B cell (primary cell): ENCODE data around the gene GUCY2D. TPM values are rescaled to one million over a fixed set of nuclear protein-coding genes. Genes with fewer than 3 reads are reported as not detected.

Experiments
- ATAC-seq: fragments of 200-7000 bp; cut with Tn5 transposase; one replicate; pipeline ENCODE4 v1.10.0; 2021; ENCODE audit warnings: low read depth, mild to moderate bottlenecking, moderate number of reproducible peaks, moderate library complexity
- CTCF ChIA-PET: fragments of 350-600 bp; sonication (Branson Sonifier 250); formaldehyde crosslinking; loops from one replicate; lab custom pipeline; 2021; ENCODE audit warnings: antibody characterized with exemption, inconsistent platforms; lab: Charles Lee
- POLR2A ChIA-PET: fragments of 350-600 bp; sonication (Branson Sonifier 250); formaldehyde crosslinking; loops from one replicate; lab custom pipeline; 2021; ENCODE audit warnings: antibody characterized with exemption; lab: Charles Lee
- DNase-seq: peaks from one replicate; pipeline ENCODE4 v3.0.0; 2013
- H2AFZ ChIP-seq: 2 replicates; pipeline ENCODE4 v1.6.1; 2012; ENCODE audit warnings: mild to moderate bottlenecking, low read depth, low read length; ENCODE audit not compliant: insufficient read depth, poor library complexity, severe bottlenecking
- H3K27ac ChIP-seq, 2 donors: 1 replicate in 1 of 2; 2 replicates in 1 of 2; pipeline ENCODE4 v1.5.1; 2012 to 2013; ENCODE audit warnings: low read length in 2 of 2, mild to moderate bottlenecking in 2 of 2, moderate library complexity in 1 of 2
- H3K27me3 ChIP-seq, 4 experiments: fragments of 200-600 bp in 1 of 4; sonication (generic) in 1 of 4; replicated peaks in 1 of 4; 1 replicate in 2 of 4; 2 replicates in 2 of 4; pipeline versions ENCODE4 v1.6.1 to v1.7.0; 2013 to 2016; ENCODE audit warnings: low read length in 3 of 4, mild to moderate bottlenecking in 2 of 4, mixed read lengths in 1 of 4, moderate library complexity in 1 of 4; ENCODE audit not compliant: insufficient read depth in 4 of 4, control insufficient read depth in 3 of 4; ENCODE audit errors: control extremely low read depth in 1 of 4
- H3K36me3 ChIP-seq, 2 experiments: replicated peaks in 1 of 2; 1 replicate in 1 of 2; 2 replicates in 1 of 2; pipeline versions ENCODE4 v1.6.1 to v1.7.1; 2013; ENCODE audit warnings: low read length in 1 of 2; ENCODE audit not compliant: insufficient read depth in 2 of 2, control insufficient read depth in 1 of 2; ENCODE audit errors: control extremely low read depth in 1 of 2, extremely low read depth in 1 of 2
- H3K4me1 ChIP-seq, 2 donors: fragments of 200-600 bp in 1 of 2; sonication (generic) in 1 of 2; 1 replicate in 1 of 2; 2 replicates in 1 of 2; pipeline versions ENCODE4 v1.5.1 to v1.6.1; 2013 to 2017; ENCODE audit warnings: low read length in 2 of 2; ENCODE audit not compliant: control insufficient read depth in 2 of 2, insufficient read depth in 2 of 2
- H3K4me2 ChIP-seq: replicated peaks from 2 replicates; pipeline ENCODE3; 2012; ENCODE audit warnings: mild to moderate bottlenecking, low read depth, low read length; ENCODE audit not compliant: poor library complexity, severe bottlenecking
- H3K4me3 ChIP-seq, 5 experiments: fragments of 200-600 bp in 1 of 5; sonication (generic) in 1 of 5; 1 replicate in 3 of 5; 2 replicates in 2 of 5; pipeline versions ENCODE4 v1.5.1 to v1.7.0; 2011 to 2016; ENCODE audit warnings: low read length in 4 of 5, mild to moderate bottlenecking in 4 of 5, low read depth in 2 of 5, control low read depth in 1 of 5, moderate library complexity in 1 of 5; ENCODE audit not compliant: insufficient read depth in 1 of 5; ENCODE audit errors: control extremely low read depth in 1 of 5, extremely low read depth in 1 of 5
- H3K79me2 ChIP-seq: fragments of 200-600 bp; sonication (generic); one replicate; pipeline ENCODE4 v1.6.0; 2016; ENCODE audit warnings: low read length; ENCODE audit not compliant: control insufficient read depth, insufficient read depth
- H3K9ac ChIP-seq: fragments of 200-600 bp; sonication (generic); 2 replicates; pipeline ENCODE4 v1.6.1; 2017; ENCODE audit warnings: mild to moderate bottlenecking, low read length, moderate library complexity
- H3K9me3 ChIP-seq, 3 donors: one replicate each; pipeline versions ENCODE4 v1.6.1 to v1.7.1; 2013; ENCODE audit warnings: low read length in 2 of 3; ENCODE audit not compliant: control insufficient read depth in 2 of 3, insufficient read depth in 1 of 3; ENCODE audit errors: control extremely low read depth in 1 of 3
- H4K20me1 ChIP-seq: 2 replicates; pipeline ENCODE4 v1.6.0; 2012; ENCODE audit warnings: mild to moderate bottlenecking, low read length; ENCODE audit not compliant: insufficient read depth, control insufficient read depth, poor library complexity, severe bottlenecking
- H3K27ac Mint-ChIP-seq: one replicate; pipeline ENCODE4 v1.8.0; 2021; ENCODE audit warnings: mixed read lengths
- H3K27me3 Mint-ChIP-seq: one replicate; pipeline ENCODE4 v1.8.0; 2021; ENCODE audit warnings: mixed read lengths
- H3K4me1 Mint-ChIP-seq: one replicate; pipeline ENCODE4 v1.8.0; 2021; ENCODE audit warnings: mixed read lengths
- H3K4me3 Mint-ChIP-seq: one replicate; pipeline ENCODE4 v1.8.0; 2021; ENCODE audit warnings: mixed read lengths
- H3K9me3 Mint-ChIP-seq: one replicate; pipeline ENCODE4 v1.8.0; 2022; ENCODE audit warnings: mixed read lengths; ENCODE audit not compliant: insufficient read depth
- EZH2 ChIP-seq: IDR thresholded peaks from 2 replicates; pipeline ENCODE4 v1.6.1; 2012; ENCODE audit warnings: borderline replicate concordance, low read depth, mild to moderate bottlenecking, moderate library complexity, low read length; ENCODE audit not compliant: insufficient read depth, poor library complexity, severe bottlenecking
- WGBS: methylation state at CpG from one replicate; pipeline ENCODE4 v1.1.5; 2013; ENCODE audit warnings: missing lambda C conversion rate; ENCODE audit not compliant: insufficient coverage; 5-methylcytosine and 5-hydroxymethylcytosine counted together
- intact Hi-C: fragments of 100-400 bp; cut with micrococcal nuclease; formaldehyde crosslinking; loops from one replicate; pipeline ENCODE4 v1.10.0; 2022
- polyA plus RNA-seq: library from polyadenylated mRNA; depleted of rRNA; stranded (reverse); fragments of >200 nt; gene quantifications from 2 replicates; pipeline ENCODE4 v1.2.3, GENCODE V29; 2012
- total RNA-seq, 2 donors: library from RNA; stranded (reverse); fragments of 120-200 nt in 1 of 2; gene quantifications; 1 replicate in 1 of 2; 2 replicates in 1 of 2; pipeline versions ENCODE4 v1.2.3 to v1.2.4, GENCODE V29; 2013 to 2022
- TF ChIP-seq, protein P1 (sequence below): fragments of 200-600 bp; IDR thresholded peaks from one replicate; pipeline ENCODE4 v1.8.0; 2022; ENCODE audit warnings: antibody characterized with exemption, mild to moderate bottlenecking

GUCY2D gene
- total and polyA plus RNA-seq, 2 donors (not counting 1 experiment from before 2014, with no cell fraction given): not detected

GRCh38 chr17:8063761-8064534 is 61.5 kb downstream of the GUCY2D start:
- H3K4me2 ChIP-seq: no peak overlapping the region
- no peaks in the 10 kb centered on the region for H3K79me2 ChIP-seq
- no peaks in the 10 kb centered on the region for H3K36me3 ChIP-seq
- Mint-ChIP-seq H3K4me3 (no peak overlapping the region), H3K27me3 (peaks cover 48% of the 10 kb centered on the region), H3K27ac (no peak overlapping the region), H3K9me3 (no peaks in the 10 kb centered on the region), H3K4me1 (peaks cover 1% of the 10 kb centered on the region)
- H3K27ac ChIP-seq: no peak overlapping the region
- no peak for ATAC-seq
- TF ChIP-seq, protein P1, sequence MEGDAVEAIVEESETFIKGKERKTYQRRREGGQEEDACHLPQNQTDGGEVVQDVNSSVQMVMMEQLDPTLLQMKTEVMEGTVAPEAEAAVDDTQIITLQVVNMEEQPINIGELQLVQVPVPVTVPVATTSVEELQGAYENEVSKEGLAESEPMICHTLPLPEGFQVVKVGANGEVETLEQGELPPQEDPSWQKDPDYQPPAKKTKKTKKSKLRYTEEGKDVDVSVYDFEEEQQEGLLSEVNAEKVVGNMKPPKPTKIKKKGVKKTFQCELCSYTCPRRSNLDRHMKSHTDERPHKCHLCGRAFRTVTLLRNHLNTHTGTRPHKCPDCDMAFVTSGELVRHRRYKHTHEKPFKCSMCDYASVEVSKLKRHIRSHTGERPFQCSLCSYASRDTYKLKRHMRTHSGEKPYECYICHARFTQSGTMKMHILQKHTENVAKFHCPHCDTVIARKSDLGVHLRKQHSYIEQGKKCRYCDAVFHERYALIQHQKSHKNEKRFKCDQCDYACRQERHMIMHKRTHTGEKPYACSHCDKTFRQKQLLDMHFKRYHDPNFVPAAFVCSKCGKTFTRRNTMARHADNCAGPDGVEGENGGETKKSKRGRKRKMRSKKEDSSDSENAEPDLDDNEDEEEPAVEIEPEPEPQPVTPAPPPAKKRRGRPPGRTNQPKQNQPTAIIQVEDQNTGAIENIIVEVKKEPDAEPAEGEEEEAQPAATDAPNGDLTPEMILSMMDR: no peak
- no peak for TF ChIP-seq EZH2
- H3K9me3 ChIP-seq: peaks cover 0 to 3% (median 0%) of the 10 kb centered on the region in 3 donors
- CTCF ChIA-PET: no interaction called here
- H2AFZ ChIP-seq: no peak overlapping the region
- no peaks in the 10 kb centered on the region for H4K20me1 ChIP-seq
- peaks cover 0 to 50% (median 23%) of the 10 kb centered on the region in 4 experiments for H3K27me3 ChIP-seq
- intact Hi-C loops: loop anchor here (10.0 kb wide), 1 partner anchor 1461 kb away; no protein-coding TSS in a partner anchor
- no peak for DNase-seq
- POLR2A ChIA-PET: interaction anchor here (0.6 kb wide), 1 partner anchor 74 kb away, joined by 4 read pairs; no protein-coding TSS in a partner anchor
- H3K4me3 ChIP-seq: no peak overlapping the region
- H3K9ac ChIP-seq: no peak overlapping the region
- WGBS: 11% methylated on average over 3 of the region's 28 CpGs
- no peaks in the 10 kb centered on the region for H3K4me1 ChIP-seq

GRCh38 chr17:8064561-8065019 is 62.2 kb downstream of the GUCY2D start:
- WGBS: 100% methylated on average over 1 of the region's 6 CpGs
- Histone ChIP-seq H4K20me1 (no peaks in the 10 kb centered on the region), H3K27ac (no peak overlapping the region), H3K4me3 (no peak overlapping the region), H3K36me3 (no peaks in the 10 kb centered on the region), H2AFZ (no peak overlapping the region), H3K9ac (no peak overlapping the region), H3K79me2 (no peaks in the 10 kb centered on the region), H3K4me1 (no peaks in the 10 kb centered on the region), H3K27me3 (peaks cover 0 to 43% (median 20%) of the 10 kb centered on the region in 4 experiments), H3K9me3 (peaks cover 0 to 3% (median 0%) of the 10 kb centered on the region in 3 donors), H3K4me2 (no peak overlapping the region)
- DNase-seq (no peak), ATAC-seq (no peak)
- H3K9me3 Mint-ChIP-seq: no peaks in the 10 kb centered on the region
- H3K27me3 Mint-ChIP-seq: peaks cover 46% of the 10 kb centered on the region
- ChIA-PET POLR2A (no interaction called here), CTCF (no interaction called here)
- H3K27ac Mint-ChIP-seq: no peak overlapping the region
- intact Hi-C loops: loop anchor here (10.0 kb wide), 1 partner anchor 1460 kb away; no protein-coding TSS in a partner anchor
- peaks cover 3% of the 10 kb centered on the region for H3K4me1 Mint-ChIP-seq
- TF ChIP-seq EZH2: no peak
- TF ChIP-seq, protein P1: no peak
- no peak overlapping the region for H3K4me3 Mint-ChIP-seq
